Spleen (tissue), 11 donors: ENCODE results near the gene IFI27L1. TPM values are rescaled to one million over a fixed set of nuclear protein-coding genes. Genes with fewer than 3 reads are reported as not detected.

Source experiments
- DNase-seq: peaks from one replicate; pipeline ENCODE4 v3.0.0-alpha.2; 2020
- H3K27ac ChIP-seq, 8 donors: fragments of 200-600 bp; sonication (generic) in 7 of 8; 1 replicate in 4 of 8; 2 replicates in 4 of 8; pipeline versions ENCODE4 v1.5.0 to v1.8.0; 2016 to 2021; ENCODE audit warnings: inconsistent platforms in 4 of 8, mild to moderate bottlenecking in 4 of 8, moderate library complexity in 1 of 8
- H3K27me3 ChIP-seq, 7 donors: fragments of 200-600 bp; sonication (generic) in 6 of 7; replicated peaks in 1 of 7; 1 replicate in 4 of 7; 2 replicates in 3 of 7; pipeline versions ENCODE4 v1.5.0 to v1.8.0; 2016 to 2021; ENCODE audit warnings: inconsistent platforms in 3 of 7, mild to moderate bottlenecking in 1 of 7
- H3K36me3 ChIP-seq, 6 donors: fragments of 200-600 bp; sonication (generic) in 5 of 6; 1 replicate in 4 of 6; 2 replicates in 2 of 6; pipeline versions ENCODE4 v1.5.0 to v1.8.0; 2016 to 2021; ENCODE audit warnings: inconsistent platforms in 2 of 6
- H3K4me1 ChIP-seq, 6 donors: fragments of 200-600 bp; sonication (generic) in 5 of 6; 1 replicate in 3 of 6; 2 replicates in 3 of 6; pipeline versions ENCODE4 v1.5.0 to v1.8.0; 2016 to 2021; ENCODE audit warnings: inconsistent platforms in 3 of 6
- H3K4me3 ChIP-seq, 8 donors: fragments of 200-600 bp; sonication (generic) in 7 of 8; 1 replicate in 4 of 8; 2 replicates in 4 of 8; pipeline versions ENCODE4 v1.5.0 to v1.8.0; 2016 to 2021; ENCODE audit warnings: inconsistent platforms in 4 of 8, mild to moderate bottlenecking in 4 of 8, moderate library complexity in 2 of 8
- H3K9me3 ChIP-seq, 8 donors: fragments of 200-600 bp; sonication (generic) in 7 of 8; 1 replicate in 4 of 8; 2 replicates in 4 of 8; pipeline versions ENCODE4 v1.5.0 to v1.8.0; 2016 to 2021; ENCODE audit warnings: inconsistent platforms in 4 of 8
- POLR2A ChIP-seq, 3 donors: fragments of 450-650 bp; IDR thresholded peaks; one replicate each; pipeline ENCODE4 v1.5.1; 2017; ENCODE audit warnings: antibody characterized with exemption in 3 of 3, mild to moderate bottlenecking in 1 of 3
- POLR2AphosphoS5 ChIP-seq, 3 donors: sonication (generic); formaldehyde crosslinking; IDR thresholded peaks; one replicate each; pipeline ENCODE4 v1.5.1; 2017; ENCODE audit warnings: antibody characterized with exemption in 3 of 3
- WGBS, 5 donors: extraction: QIAGEN DNeasy Blood & Tissue Kit in 3 of 5; methylation state at CpG; one replicate each; pipeline versions ENCODE4 v1.1.5 to v1.1.7; 2013 to 2018; 5-methylcytosine and 5-hydroxymethylcytosine counted together
- intact Hi-C: fragments of 100-400 bp; cut with DNase I; formaldehyde crosslinking; loops from one replicate; pipeline ENCODE4 v1.15.0; 2023; ENCODE audit warnings: low total_unique reads
- polyA plus RNA-seq, 3 donors: library from polyadenylated mRNA; stranded (reverse); fragments of 200-250 nt; gene quantifications; one replicate each; pipeline ENCODE4 v1.2.1, GENCODE V29; 2013
- total RNA-seq, 7 donors: library from RNA; depleted of rRNA in 3 of 7; stranded (reverse); fragments of >200 nt in 3 of 7; fragmentation: NEBNext Ultra II Directional in 4 of 7; extraction: Animal tissue kit (Norgen Biotek cat#: 25700) in 4 of 7; gene quantifications; one replicate each; pipeline versions ENCODE4 v1.1.0 to v1.2.1, GENCODE V29; 2016 to 2021
- TF ChIP-seq, protein P1 (sequence below), 11 experiments: fragments of 200-600 bp in 7 of 11; fragments of 450-650 bp in 4 of 11; sonication (generic) in 4 of 11; IDR thresholded peaks in 8 of 11; conservative IDR thresholded peaks in 3 of 11; 1 replicate in 7 of 11; 2 replicates in 4 of 11; pipeline versions ENCODE4 v1.4.0 to v1.8.0; 2016 to 2021; ENCODE audit warnings: antibody characterized with exemption in 11 of 11, inconsistent platforms in 4 of 11, mild to moderate bottlenecking in 1 of 11
- donor health status: healthy with polysubstance abuse.
- donor health status: DM: no; HTN: no; CAD: no; lungs with moderate emphysema.
- donor health status: DM: no; HTN: no; CAD: no.
- donor health status: Bipolar disorder and iron deficiency.
- donor health status: healthy.
- donor health status: DM: no; HTN: no; CAD: no.
- donor health status: DM: yes; HTN: yes; CAD: no.

Gene IFI27L1
- total and polyA plus RNA-seq, 10 donors: 4.4 to 18.8 (median 12.0) TPM

DNA sequence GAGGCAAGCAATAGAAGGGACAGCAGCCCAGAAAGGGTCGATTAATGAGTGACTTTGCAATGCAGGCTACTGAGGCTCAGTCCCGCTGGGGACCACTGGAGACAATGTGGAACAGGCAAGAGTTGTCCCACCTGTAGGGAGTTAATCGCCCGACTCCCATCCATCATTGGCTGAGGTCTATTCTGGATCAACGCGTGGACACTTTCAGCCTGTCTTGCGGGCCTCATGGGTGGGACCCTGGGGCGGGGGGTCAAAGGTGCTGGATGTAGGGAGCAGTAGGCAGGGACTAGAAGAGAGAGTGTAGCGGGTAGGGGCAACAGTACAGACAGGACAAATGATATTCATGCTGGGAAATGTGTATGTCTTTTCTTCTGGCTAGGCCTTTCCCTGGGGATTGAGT lies 42.2 kb downstream of the IFI27L1 start:
- H3K9me3 ChIP-seq: peaks cover 0 to 38% (median 23%) of the 10 kb centered on the region in 8 donors
- 88 to 95% (median 89%) methylated on average over 9 of the region's 9 CpGs for WGBS, 5 donors
- H3K27me3 ChIP-seq: no peaks in the 10 kb centered on the region
- TF ChIP-seq, protein P1, sequence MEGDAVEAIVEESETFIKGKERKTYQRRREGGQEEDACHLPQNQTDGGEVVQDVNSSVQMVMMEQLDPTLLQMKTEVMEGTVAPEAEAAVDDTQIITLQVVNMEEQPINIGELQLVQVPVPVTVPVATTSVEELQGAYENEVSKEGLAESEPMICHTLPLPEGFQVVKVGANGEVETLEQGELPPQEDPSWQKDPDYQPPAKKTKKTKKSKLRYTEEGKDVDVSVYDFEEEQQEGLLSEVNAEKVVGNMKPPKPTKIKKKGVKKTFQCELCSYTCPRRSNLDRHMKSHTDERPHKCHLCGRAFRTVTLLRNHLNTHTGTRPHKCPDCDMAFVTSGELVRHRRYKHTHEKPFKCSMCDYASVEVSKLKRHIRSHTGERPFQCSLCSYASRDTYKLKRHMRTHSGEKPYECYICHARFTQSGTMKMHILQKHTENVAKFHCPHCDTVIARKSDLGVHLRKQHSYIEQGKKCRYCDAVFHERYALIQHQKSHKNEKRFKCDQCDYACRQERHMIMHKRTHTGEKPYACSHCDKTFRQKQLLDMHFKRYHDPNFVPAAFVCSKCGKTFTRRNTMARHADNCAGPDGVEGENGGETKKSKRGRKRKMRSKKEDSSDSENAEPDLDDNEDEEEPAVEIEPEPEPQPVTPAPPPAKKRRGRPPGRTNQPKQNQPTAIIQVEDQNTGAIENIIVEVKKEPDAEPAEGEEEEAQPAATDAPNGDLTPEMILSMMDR (IDR thresholded peaks at IDR 0.05 in 8 of 11, conservative IDR thresholded peaks at IDR 0.05 in 3 of 11): no peak
- TF ChIP-seq POLR2AphosphoS5 (IDR thresholded peaks at IDR 0.05) (no peak), POLR2A (IDR thresholded peaks at IDR 0.05) (no peak)
- no peak for DNase-seq
- H3K4me3 ChIP-seq: no peak overlapping the region
- intact Hi-C loops: no loop called here
- peaks cover 0 to 5% (median under 1%) of the 10 kb centered on the region in 6 donors for H3K4me1 ChIP-seq
- no peak overlapping the region for H3K27ac ChIP-seq
- peaks cover 0 to 16% (median 0%) of the 10 kb centered on the region in 6 donors for H3K36me3 ChIP-seq

DNA sequence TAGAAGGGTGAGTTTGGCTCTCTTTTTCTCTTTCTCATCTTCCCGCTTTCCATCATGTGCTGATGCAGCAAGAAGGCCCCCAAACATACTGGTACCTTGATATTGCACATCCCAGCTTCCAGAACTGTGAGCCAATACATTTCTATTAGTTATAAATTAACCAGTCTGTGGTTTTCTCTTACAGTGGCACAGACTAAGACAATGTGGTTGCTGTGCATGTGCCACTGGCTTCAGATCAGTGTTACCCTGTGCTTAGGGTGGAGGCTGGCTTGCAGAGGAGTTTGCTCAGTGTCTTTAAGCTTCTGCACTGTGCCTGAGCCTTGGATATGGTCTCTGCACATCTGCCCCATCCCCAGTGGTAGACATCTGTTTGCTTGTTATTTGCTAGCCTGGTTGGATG lies 42.8 kb downstream of the IFI27L1 start:
- TF ChIP-seq, protein P1 (IDR thresholded peaks at IDR 0.05 in 8 of 11, conservative IDR thresholded peaks at IDR 0.05 in 3 of 11): no peak
- no peak for TF ChIP-seq POLR2AphosphoS5 (IDR thresholded peaks at IDR 0.05)
- no peak for TF ChIP-seq POLR2A (IDR thresholded peaks at IDR 0.05)
- 82 to 100% (median 97%) methylated on average over 1 of the region's 1 CpG for WGBS, 5 donors
- DNase-seq: no peak
- no peak overlapping the region for H3K27ac ChIP-seq
- H3K9me3 ChIP-seq: peaks cover 0 to 37% (median 23%) of the 10 kb centered on the region in 8 donors
- peaks cover 0 to 11% (median 6%) of the 10 kb centered on the region in 6 donors for H3K4me1 ChIP-seq
- peaks cover 0 to 16% (median 0%) of the 10 kb centered on the region in 6 donors for H3K36me3 ChIP-seq
- intact Hi-C loops: no loop called here
- H3K4me3 ChIP-seq: no peak overlapping the region
- H3K27me3 ChIP-seq: no peaks in the 10 kb centered on the region

DNA sequence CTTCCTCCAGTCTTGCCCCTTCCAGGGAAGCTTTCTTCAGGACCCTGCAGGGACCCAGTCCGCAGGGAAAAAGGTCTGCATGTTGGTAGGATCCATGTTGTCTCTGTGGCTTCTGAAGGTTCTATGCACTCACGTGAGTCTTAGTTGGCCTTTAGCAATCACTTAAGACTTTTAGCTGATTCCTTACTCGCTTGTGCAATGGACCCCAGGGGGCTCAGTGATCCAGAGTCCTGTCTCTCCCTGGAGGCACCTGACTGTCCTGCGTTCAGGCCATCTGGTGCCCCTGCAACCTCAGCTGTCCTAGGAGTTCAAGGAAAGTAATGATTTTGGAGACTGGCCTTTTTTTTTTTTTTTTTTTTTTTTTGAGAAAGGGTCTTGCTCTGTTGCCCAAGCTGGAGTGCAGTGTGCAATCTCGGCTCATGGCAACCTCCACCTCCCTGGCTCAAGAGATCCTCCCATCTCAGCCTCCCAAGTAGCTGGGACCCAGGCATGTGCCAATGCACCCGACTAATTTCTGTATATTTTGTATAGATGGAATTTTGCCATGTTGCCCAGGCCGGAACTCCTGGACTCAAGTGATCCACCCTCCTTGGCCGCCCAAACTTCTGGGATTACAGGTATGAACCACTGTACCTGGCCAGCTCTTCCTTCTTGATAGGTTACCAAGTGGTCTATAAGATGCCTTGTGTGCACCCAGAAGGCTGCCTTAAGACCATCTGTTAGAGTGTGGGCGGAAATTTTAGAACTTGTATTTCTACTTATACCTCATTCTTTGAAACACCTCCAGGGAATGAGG lies 43.7 kb downstream of the IFI27L1 start:
- H3K4me1 ChIP-seq: peaks cover 0 to 17% (median 8%) of the 10 kb centered on the region in 6 donors
- H3K36me3 ChIP-seq: peaks cover 0 to 16% (median 0%) of the 10 kb centered on the region in 6 donors
- DNase-seq: no peak
- peaks cover 0 to 28% (median 14%) of the 10 kb centered on the region in 8 donors for H3K9me3 ChIP-seq
- no peaks in the 10 kb centered on the region for H3K27me3 ChIP-seq
- no peak overlapping the region for H3K4me3 ChIP-seq
- WGBS, 5 donors: 84 to 91% (median 89%) methylated on average over 9 of the region's 9 CpGs
- no peak overlapping the region for H3K27ac ChIP-seq
- TF ChIP-seq, protein P1 (IDR thresholded peaks at IDR 0.05 in 8 of 11, conservative IDR thresholded peaks at IDR 0.05 in 3 of 11): no peak
- TF ChIP-seq POLR2AphosphoS5 (IDR thresholded peaks at IDR 0.05): no peak
- no peak for TF ChIP-seq POLR2A (IDR thresholded peaks at IDR 0.05)
- intact Hi-C loops: no loop called here

DNA sequence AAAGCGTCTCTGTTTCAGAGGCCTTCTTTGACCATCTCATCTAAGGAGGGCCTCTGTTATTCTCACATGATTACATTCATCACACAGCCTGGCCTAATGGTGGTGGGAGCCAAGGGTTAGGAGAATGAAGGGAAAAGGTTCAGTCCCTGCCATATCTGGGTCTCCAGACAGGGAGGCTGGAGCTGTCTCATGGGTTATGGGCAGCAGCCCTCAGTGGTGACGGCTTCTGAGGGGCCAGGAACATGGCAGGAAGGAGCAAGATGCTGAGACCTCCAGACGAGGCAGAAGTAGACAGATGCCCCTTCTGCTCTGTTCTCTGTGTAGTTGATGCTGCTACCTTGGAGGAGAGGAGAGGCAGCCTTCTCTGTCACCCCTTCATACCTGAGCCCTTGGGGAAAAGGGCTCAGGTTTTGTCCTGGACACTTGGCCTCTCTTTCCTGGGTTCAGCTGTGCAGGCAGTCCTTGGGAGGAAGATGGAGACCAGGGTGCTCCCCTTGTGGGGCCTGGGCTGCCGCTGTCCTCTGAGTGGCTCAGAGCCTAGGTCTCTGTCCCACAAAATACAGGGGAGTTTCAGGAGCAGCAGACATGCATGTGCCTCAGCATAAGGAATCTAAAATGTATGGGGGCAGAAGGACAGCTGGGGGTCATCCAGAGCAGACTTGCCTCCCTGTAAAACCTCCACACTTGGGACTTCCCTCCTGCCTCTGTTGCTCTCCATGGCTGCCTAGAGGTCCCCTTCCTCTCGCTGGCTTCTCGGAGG lies 44.7 kb downstream of the IFI27L1 start:
- H3K4me3 ChIP-seq: no peak overlapping the region
- no peaks in the 10 kb centered on the region for H3K27me3 ChIP-seq
- peaks cover 3 to 25% (median 14%) of the 10 kb centered on the region in 6 donors for H3K4me1 ChIP-seq
- 88 to 91% (median 90%) methylated on average over 6 of the region's 6 CpGs for WGBS, 5 donors
- DNase-seq: no peak
- peaks cover 0 to 17% (median 3%) of the 10 kb centered on the region in 8 donors for H3K9me3 ChIP-seq
- TF ChIP-seq POLR2AphosphoS5 (IDR thresholded peaks at IDR 0.05) (no peak), POLR2A (IDR thresholded peaks at IDR 0.05) (no peak)
- TF ChIP-seq, protein P1 (IDR thresholded peaks at IDR 0.05 in 8 of 11, conservative IDR thresholded peaks at IDR 0.05 in 3 of 11): no peak
- intact Hi-C loops: no loop called here
- H3K27ac ChIP-seq: no peak overlapping the region
- H3K36me3 ChIP-seq: peaks cover 0 to 16% (median 0%) of the 10 kb centered on the region in 6 donors
